HL-60 (cell line): ENCODE measurements around the gene PC.
A peak's percentile ranks its signal among the peaks of the same experiment; 100 is the strongest.

Experiments used
- DNase-seq, 2 experiments: peaks; one replicate each; pipeline ENCODE4 v3.0.0-alpha.2; 2010 to 2020; ENCODE audit warnings: low read depth in 1 of 2, low spot score in 1 of 2
- H3K27ac ChIP-seq: fragments of 250-450 bp; sonication (Bioruptor Pico); replicated peaks from 2 replicates; pipeline ENCODE4 v1.5.1; 2020; ENCODE audit warnings: mild to moderate bottlenecking, moderate library complexity
- H3K27me3 ChIP-seq: fragments of 250-450 bp; sonication (Bioruptor Pico); 2 replicates; pipeline ENCODE4 v1.5.1; 2021; ENCODE audit warnings: mild to moderate bottlenecking, moderate library complexity; ENCODE audit not compliant: insufficient read depth, poor library complexity, severe bottlenecking
- H3K4me3 ChIP-seq: replicated peaks from 2 replicates; pipeline ENCODE4 v1.5.1; 2011; ENCODE audit warnings: mild to moderate bottlenecking, control low read depth, low read length; ENCODE audit not compliant: insufficient read depth
- CTCF ChIP-seq: IDR thresholded peaks from one replicate; pipeline ENCODE4 v1.5.1; 2011; ENCODE audit warnings: low read length, control low read depth, inconsistent platforms; ENCODE audit not compliant: insufficient read depth
- GABPA ChIP-seq: IDR thresholded peaks from 2 replicates; pipeline ENCODE4 v1.6.1; 2012; ENCODE audit warnings: low read depth
- POLR2AphosphoS5 ChIP-seq: IDR thresholded peaks from 2 replicates; pipeline ENCODE4 v1.6.1; 2012; ENCODE audit warnings: low read depth
- SPI1 ChIP-seq: IDR thresholded peaks from 2 replicates; pipeline ENCODE4 v1.6.1; 2012; ENCODE audit warnings: low read depth, mild to moderate bottlenecking, borderline replicate concordance
- TF ChIP-seq, protein P1 (sequence below): IDR thresholded peaks from 2 replicates; pipeline ENCODE4 v1.6.1; 2012; ENCODE audit warnings: low read depth; ENCODE audit not compliant: insufficient replicate concordance

Gene PC

DNA sequence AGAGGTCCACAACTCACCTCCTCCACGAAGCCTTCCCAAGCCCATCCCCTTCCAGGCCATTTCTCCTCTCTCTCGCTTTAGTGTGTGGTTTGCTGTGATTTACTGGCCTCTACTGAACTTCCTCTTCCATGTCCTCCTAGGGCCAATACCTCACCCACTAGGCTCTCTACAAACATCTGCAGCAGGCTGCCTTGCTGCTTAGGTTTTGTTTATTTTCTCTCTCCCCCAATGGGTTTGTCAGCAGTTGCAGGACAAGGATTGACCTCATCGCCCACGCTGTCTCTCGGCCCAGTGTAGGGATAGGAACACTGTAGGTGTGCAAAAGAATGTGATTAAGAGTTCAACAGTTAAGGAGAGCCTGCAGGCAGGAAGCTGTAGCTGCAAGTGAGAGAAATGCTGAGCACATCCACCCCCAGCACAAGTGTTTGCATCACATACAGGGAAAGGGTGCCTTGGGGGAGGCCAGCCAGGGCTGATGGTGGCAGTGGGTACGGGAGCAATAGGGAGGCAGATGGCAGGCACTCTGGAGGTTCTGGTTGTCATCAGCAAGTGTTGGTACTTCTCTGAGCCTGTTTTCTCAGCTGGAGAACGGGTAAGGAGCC, 1.4 kb downstream of the PC start:
- no peak overlapping the region for H3K27ac ChIP-seq
- peak in 1 of 2 experiments; percentile 26 for DNase-seq
- H3K4me3 ChIP-seq = no peak overlapping the region

DNA sequence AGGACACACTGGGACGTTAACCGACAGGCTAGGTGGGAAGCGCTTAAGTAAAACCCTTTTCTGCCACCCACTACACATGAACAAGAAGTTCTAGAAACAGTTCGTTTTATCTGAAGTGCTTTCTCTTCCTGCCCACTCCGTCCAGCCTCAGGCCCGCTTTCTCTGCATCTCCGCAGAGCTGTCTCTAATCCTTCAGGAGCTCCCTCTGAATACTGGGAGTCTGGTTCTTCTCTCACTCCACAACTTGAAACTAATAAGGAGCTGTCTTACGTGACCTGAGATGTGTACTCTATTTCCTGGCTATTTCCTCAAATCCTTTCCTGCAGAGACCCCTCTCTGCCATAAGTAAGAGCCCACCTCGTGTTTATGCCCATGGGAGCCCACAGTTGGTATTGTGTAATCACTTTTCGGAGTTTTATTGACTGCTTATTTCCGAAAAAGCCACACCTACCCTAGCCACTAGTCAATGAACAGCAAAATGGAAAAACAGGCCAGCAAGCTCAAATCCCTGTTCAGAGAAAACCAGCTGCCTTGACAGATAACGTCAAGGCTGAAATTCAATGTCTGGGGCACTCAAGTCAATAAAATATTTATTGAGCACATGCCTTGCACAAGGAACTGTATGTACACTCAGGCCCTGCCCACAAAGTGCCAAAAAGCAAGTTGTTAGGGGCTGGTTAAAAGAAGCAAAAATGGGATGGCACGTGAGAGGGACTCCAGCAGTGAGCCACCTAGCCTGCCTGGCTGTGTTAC, 4.9 kb downstream of the PC start:
- Histone ChIP-seq H3K27ac (no peak overlapping the region), H3K27me3 (peaks cover 19% of the 10 kb centered on the region), H3K4me3 (no peak overlapping the region)
- DNase-seq = no peak
- TF ChIP-seq GABPA (no peak), POLR2AphosphoS5 (no peak), SPI1 (no peak), CTCF (no peak)
- TF ChIP-seq, protein P1, sequence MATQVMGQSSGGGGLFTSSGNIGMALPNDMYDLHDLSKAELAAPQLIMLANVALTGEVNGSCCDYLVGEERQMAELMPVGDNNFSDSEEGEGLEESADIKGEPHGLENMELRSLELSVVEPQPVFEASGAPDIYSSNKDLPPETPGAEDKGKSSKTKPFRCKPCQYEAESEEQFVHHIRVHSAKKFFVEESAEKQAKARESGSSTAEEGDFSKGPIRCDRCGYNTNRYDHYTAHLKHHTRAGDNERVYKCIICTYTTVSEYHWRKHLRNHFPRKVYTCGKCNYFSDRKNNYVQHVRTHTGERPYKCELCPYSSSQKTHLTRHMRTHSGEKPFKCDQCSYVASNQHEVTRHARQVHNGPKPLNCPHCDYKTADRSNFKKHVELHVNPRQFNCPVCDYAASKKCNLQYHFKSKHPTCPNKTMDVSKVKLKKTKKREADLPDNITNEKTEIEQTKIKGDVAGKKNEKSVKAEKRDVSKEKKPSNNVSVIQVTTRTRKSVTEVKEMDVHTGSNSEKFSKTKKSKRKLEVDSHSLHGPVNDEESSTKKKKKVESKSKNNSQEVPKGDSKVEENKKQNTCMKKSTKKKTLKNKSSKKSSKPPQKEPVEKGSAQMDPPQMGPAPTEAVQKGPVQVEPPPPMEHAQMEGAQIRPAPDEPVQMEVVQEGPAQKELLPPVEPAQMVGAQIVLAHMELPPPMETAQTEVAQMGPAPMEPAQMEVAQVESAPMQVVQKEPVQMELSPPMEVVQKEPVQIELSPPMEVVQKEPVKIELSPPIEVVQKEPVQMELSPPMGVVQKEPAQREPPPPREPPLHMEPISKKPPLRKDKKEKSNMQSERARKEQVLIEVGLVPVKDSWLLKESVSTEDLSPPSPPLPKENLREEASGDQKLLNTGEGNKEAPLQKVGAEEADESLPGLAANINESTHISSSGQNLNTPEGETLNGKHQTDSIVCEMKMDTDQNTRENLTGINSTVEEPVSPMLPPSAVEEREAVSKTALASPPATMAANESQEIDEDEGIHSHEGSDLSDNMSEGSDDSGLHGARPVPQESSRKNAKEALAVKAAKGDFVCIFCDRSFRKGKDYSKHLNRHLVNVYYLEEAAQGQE = no peak

More for the DNA sequence above, 1.4 kb downstream of the PC start:
- peak; percentile 11; the same call in 1 of the 2 replicates for TF ChIP-seq SPI1
- no peak for TF ChIP-seq CTCF
- no peak for TF ChIP-seq POLR2AphosphoS5
- TF ChIP-seq GABPA = no peak
- TF ChIP-seq, protein P1 = no peak
- peaks cover 30% of the 10 kb centered on the region for H3K27me3 ChIP-seq

GRCh38 chr11:66951927-66952337, 6.3 kb downstream of the PC start:
- H3K4me3 ChIP-seq = no peak overlapping the region
- no peak for DNase-seq
- H3K27ac ChIP-seq = no peak overlapping the region
- peaks cover 16% of the 10 kb centered on the region for H3K27me3 ChIP-seq
- TF ChIP-seq CTCF (no peak), SPI1 (no peak), POLR2AphosphoS5 (no peak), GABPA (no peak)
- TF ChIP-seq, protein P1 = no peak
